Activated naive CD8-positive, alpha-beta T cell treated with anti-CD3 and anti-CD28 coated beads for 36 hours (primary cell): ENCODE results near the gene LIN54. TPM values are rescaled to one million over a fixed set of nuclear protein-coding genes. Genes with fewer than 3 reads are reported as not detected.

Source experiments
- DNase-seq: peaks from one replicate; pipeline ENCODE4 v3.0.0; 2021
- H3K27ac Mint-ChIP-seq: one replicate; pipeline ENCODE4 v1.8.0; 2022; ENCODE audit warnings: mild to moderate bottlenecking, moderate library complexity, mixed read lengths
- H3K27me3 Mint-ChIP-seq: one replicate; pipeline ENCODE4 v1.8.0; 2022; ENCODE audit warnings: mild to moderate bottlenecking, mixed read lengths
- H3K36me3 Mint-ChIP-seq: one replicate; pipeline ENCODE4 v1.8.0; 2021; ENCODE audit warnings: mild to moderate bottlenecking, mixed read lengths
- H3K4me1 Mint-ChIP-seq: one replicate; pipeline ENCODE4 v1.8.0; 2021; ENCODE audit warnings: mixed read lengths
- H3K4me3 Mint-ChIP-seq: one replicate; pipeline ENCODE4 v1.8.0; 2022; ENCODE audit warnings: mild to moderate bottlenecking, moderate library complexity, mixed read lengths
- H3K9me3 Mint-ChIP-seq: one replicate; pipeline ENCODE4 v1.8.0; 2022; ENCODE audit warnings: mixed read lengths
- total RNA-seq, 2 experiments: library from RNA; stranded (reverse); gene quantifications; one replicate each; pipeline ENCODE4 v1.2.3, GENCODE V29; 2021

LIN54 gene
- total RNA-seq, 2 experiments from 2014 or later, result 22.7 TPM

- H3K27ac Mint-ChIP-seq, result no peak overlapping the region
- DNase-seq, result no peak
- H3K9me3 Mint-ChIP-seq, result no peaks in the 10 kb centered on the region
- H3K36me3 Mint-ChIP-seq, result peaks cover 22% of the 10 kb centered on the region
- H3K4me1 Mint-ChIP-seq, result peaks cover 34% of the 10 kb centered on the region
- H3K27me3 Mint-ChIP-seq, result no peaks in the 10 kb centered on the region
- no peak overlapping the region for H3K4me3 Mint-ChIP-seq
Observed at GRCh38 chr4:82898322-82899243, 112.0 kb downstream of the LIN54 start.

DNA sequence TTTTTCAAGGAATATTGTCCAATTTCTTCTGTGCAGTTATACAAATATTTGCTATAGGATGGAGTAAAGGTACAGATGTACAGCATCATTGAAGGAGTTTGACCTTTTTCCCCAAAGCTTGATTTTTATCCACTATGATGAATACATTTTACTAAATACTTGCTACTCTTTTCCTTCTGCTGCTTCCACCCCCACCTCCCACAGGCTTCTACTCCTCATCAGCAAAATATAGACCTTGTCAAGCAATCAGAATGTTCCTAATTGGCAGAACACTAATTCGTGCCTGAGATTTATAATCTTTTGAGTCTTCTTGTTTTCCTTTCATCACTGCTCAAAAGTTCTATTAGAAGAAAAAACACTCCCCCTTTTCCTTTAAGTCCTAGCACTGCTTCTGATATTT, 113.9 kb downstream of the LIN54 start:
- no peaks in the 10 kb centered on the region for H3K9me3 Mint-ChIP-seq
- no peak for DNase-seq
- H3K4me3 Mint-ChIP-seq, result peak overlapping the region; percentile 4
- H3K27me3 Mint-ChIP-seq, result no peaks in the 10 kb centered on the region
- no peak overlapping the region for H3K27ac Mint-ChIP-seq
- peaks cover 22% of the 10 kb centered on the region for H3K36me3 Mint-ChIP-seq
- peaks cover 37% of the 10 kb centered on the region for H3K4me1 Mint-ChIP-seq

- no peak for DNase-seq
- H3K27ac Mint-ChIP-seq, result no peak overlapping the region
- H3K36me3 Mint-ChIP-seq, result peaks cover 25% of the 10 kb centered on the region
- no peaks in the 10 kb centered on the region for H3K27me3 Mint-ChIP-seq
- peaks cover 48% of the 10 kb centered on the region for H3K4me1 Mint-ChIP-seq
- H3K4me3 Mint-ChIP-seq, result no peak overlapping the region
- H3K9me3 Mint-ChIP-seq, result no peaks in the 10 kb centered on the region
Observed at GRCh38 chr4:82893942-82894341, 116.7 kb downstream of the LIN54 start.

DNA sequence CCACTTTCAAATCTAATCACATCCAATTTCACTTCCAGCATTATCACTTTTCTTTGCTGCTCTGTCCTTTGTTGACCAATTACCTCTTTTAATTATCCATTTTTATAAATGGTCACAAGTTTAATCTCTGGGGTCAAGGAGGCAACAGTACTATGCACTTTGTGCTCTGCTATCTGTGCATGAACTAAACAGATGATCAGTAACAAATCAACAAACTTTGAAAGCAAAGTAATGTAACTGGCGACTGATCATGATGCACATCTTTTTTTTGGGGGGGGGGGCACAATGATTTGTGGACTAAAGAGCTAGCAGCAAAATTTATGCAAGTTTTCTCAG, 118.2 kb downstream of the LIN54 start:
- H3K27ac Mint-ChIP-seq, result peak overlapping the region; percentile 93
- no peak for DNase-seq
- H3K36me3 Mint-ChIP-seq, result peaks cover 23% of the 10 kb centered on the region

DNA sequence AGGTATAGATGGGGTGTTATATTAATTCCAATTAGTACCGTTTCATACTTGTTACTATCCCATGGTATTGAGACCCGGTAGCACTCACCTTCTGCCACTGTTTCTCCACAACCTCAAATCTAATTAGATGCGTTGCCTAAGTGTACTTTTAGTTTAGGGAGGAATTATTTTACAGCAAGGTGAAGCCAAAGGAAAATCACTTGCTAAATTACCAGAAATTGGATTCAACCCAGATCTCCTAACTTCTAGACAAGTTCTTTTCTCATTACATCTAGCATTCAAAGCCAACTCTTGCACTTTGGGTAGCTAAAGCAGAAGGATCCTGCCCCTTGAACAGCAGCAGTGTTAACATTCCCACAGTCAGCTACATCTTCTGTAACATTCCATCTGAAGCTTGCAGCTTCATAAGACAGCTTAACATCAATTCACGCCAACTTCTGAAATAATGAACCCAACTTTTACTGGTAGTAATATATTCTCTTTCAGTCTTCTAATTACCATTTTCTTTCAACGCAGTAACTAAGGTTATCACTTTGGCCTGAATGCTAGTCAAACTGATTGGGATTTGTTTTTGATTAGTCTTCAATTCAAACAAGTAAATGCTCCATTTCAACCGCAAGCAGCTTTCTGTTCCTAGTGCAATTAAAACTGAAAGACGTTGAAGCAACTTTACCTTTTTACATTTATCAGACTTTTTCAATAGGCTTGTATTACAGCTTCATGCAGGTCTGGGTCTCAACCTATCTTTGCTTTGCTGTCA, 118.7 kb downstream of the LIN54 start:
- Mint-ChIP-seq H3K36me3 (peaks cover 20% of the 10 kb centered on the region), H3K4me3 (peak overlapping the region; percentile 87), H3K9me3 (no peaks in the 10 kb centered on the region), H3K4me1 (peaks cover 50% of the 10 kb centered on the region), H3K27me3 (no peaks in the 10 kb centered on the region), H3K27ac (peak overlapping the region; percentile 93)
- DNase-seq, result no peak

More for the DNA sequence above, 118.2 kb downstream of the LIN54 start:
- H3K4me1 Mint-ChIP-seq, result peaks cover 48% of the 10 kb centered on the region
- peak overlapping the region; percentile 47 for H3K4me3 Mint-ChIP-seq
- no peaks in the 10 kb centered on the region for H3K27me3 Mint-ChIP-seq
- H3K9me3 Mint-ChIP-seq, result no peaks in the 10 kb centered on the region

- DNase-seq, result peak; percentile 98
- peaks cover 17% of the 10 kb centered on the region for H3K36me3 Mint-ChIP-seq
- no peaks in the 10 kb centered on the region for H3K27me3 Mint-ChIP-seq
- H3K9me3 Mint-ChIP-seq, result no peaks in the 10 kb centered on the region
- peak within 1 kb of the TSS; percentile 87 for H3K4me3 Mint-ChIP-seq
- peak within 1 kb of the TSS; percentile 93 for H3K27ac Mint-ChIP-seq
- H3K4me1 Mint-ChIP-seq, result peaks cover 52% of the 10 kb centered on the region
Observed at GRCh38 chr4:82890901-82891706, 119.5 kb downstream of the LIN54 start, which contains the start of gene SEC31A. Gene SEC31A (minus strand): TSS chr4:82891153. CDS start chr4:82881936, 9,217 bp downstream.

GRCh38 chr4:82890528-82890900, 120.1 kb downstream of the LIN54 start:
- H3K4me1 Mint-ChIP-seq, result peaks cover 58% of the 10 kb centered on the region
- H3K27ac Mint-ChIP-seq, result peak overlapping the region; percentile 93
- peak overlapping the region; percentile 87 for H3K4me3 Mint-ChIP-seq
- no peaks in the 10 kb centered on the region for H3K9me3 Mint-ChIP-seq
- peaks cover 16% of the 10 kb centered on the region for H3K36me3 Mint-ChIP-seq
- H3K27me3 Mint-ChIP-seq, result no peaks in the 10 kb centered on the region
- DNase-seq, result no peak

GRCh38 chr4:82889287-82889686, 121.3 kb downstream of the LIN54 start:
- DNase-seq, result no peak
- Mint-ChIP-seq H3K27ac (peak overlapping the region; percentile 93), H3K27me3 (no peaks in the 10 kb centered on the region), H3K4me3 (peak overlapping the region; percentile 87), H3K36me3 (peaks cover 15% of the 10 kb centered on the region), H3K4me1 (peaks cover 61% of the 10 kb centered on the region), H3K9me3 (no peaks in the 10 kb centered on the region)

GRCh38 chr4:82886147-82886942, 124.3 kb downstream of the LIN54 start:
- H3K4me1 Mint-ChIP-seq, result peaks cover 46% of the 10 kb centered on the region
- H3K36me3 Mint-ChIP-seq, result peaks cover 18% of the 10 kb centered on the region
- no peak for DNase-seq
- no peaks in the 10 kb centered on the region for H3K27me3 Mint-ChIP-seq
- H3K27ac Mint-ChIP-seq, result peak overlapping the region; percentile 3
- no peak overlapping the region for H3K4me3 Mint-ChIP-seq
- no peaks in the 10 kb centered on the region for H3K9me3 Mint-ChIP-seq

- no peak overlapping the region for H3K4me3 Mint-ChIP-seq
- no peak overlapping the region for H3K27ac Mint-ChIP-seq
- no peaks in the 10 kb centered on the region for H3K27me3 Mint-ChIP-seq
- H3K9me3 Mint-ChIP-seq, result no peaks in the 10 kb centered on the region
- H3K4me1 Mint-ChIP-seq, result peaks cover 45% of the 10 kb centered on the region
- DNase-seq, result no peak
- peaks cover 18% of the 10 kb centered on the region for H3K36me3 Mint-ChIP-seq
Observed at GRCh38 chr4:82885410-82885809, 125.2 kb downstream of the LIN54 start.

Other genes with a start within 250 kb of the LIN54 start
- gene SCD5, start 212.0 kb downstream of the LIN54 start, total RNA-seq, result 1 to 10 TPM; 3.8 to 4.0 TPM
- gene SEC31A, start 119.7 kb downstream of the LIN54 start, total RNA-seq, result 10 to 100 TPM; 78.8 to 88.3 TPM
- gene THAP9, start 110.1 kb downstream of the LIN54 start, total RNA-seq, result 1 to 10 TPM; 3.8 to 4.9 TPM
- 10 to 100 TPM; 42.6 to 43.9 TPM for gene COPS4, start 24.4 kb upstream of the LIN54 start, total RNA-seq
- gene PLAC8, start 103.9 kb upstream of the LIN54 start, total RNA-seq, result 100 to 1,000 TPM; 132 to 140 TPM